Measurements from ENCODE around the gene SERPINA1.

SERPINA1 gene

GRCh38 chr14:94397289-94398181 lies 9.1 kb upstream of the SERPINA1 start:
- DNase-seq, result no peak

GRCh38 chr14:94396628-94397225 lies 8.3 kb upstream of the SERPINA1 start:
- DNase-seq, result no peak

- DNase-seq, result no peak
Measured at GRCh38 chr14:94395888-94396574, 7.6 kb upstream of the SERPINA1 start.

- no peak for DNase-seq
Measured at GRCh38 chr14:94395282-94395887, 7.0 kb upstream of the SERPINA1 start.

GRCh38 chr14:94394581-94395207 lies 6.3 kb upstream of the SERPINA1 start:
- DNase-seq, result peak; percentile 74 to 79

- DNase-seq, result no peak
Measured at GRCh38 chr14:94394025-94394493, 5.7 kb upstream of the SERPINA1 start.

GRCh38 chr14:94393474-94393873 lies 5.1 kb upstream of the SERPINA1 start:
- DNase-seq, result no peak

DNA sequence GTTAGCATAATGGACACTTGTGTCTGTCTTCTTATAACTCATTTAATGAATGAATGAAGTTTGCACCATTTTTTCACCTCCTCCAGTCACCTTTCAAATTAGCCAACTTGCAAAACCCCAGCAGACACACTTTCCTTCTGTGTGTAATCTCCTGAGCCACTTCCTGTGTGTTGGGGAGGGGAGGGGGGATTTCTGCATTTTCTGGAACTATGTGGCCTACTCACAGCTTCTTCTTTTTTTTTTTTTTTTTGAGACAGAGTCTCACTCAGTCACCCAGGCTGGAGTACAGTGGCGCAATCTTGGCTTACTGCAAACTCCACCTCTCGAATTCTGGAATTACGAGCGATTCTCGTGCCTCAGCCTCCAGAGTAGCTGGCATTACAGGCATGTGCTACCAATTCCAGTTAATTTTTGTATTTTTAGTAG lies 4.1 kb upstream of the SERPINA1 start:
- DNase-seq, result no peak

GRCh38 chr14:94391281-94391975 lies 3.0 kb upstream of the SERPINA1 start:
- DNase-seq, result no peak

DNA sequence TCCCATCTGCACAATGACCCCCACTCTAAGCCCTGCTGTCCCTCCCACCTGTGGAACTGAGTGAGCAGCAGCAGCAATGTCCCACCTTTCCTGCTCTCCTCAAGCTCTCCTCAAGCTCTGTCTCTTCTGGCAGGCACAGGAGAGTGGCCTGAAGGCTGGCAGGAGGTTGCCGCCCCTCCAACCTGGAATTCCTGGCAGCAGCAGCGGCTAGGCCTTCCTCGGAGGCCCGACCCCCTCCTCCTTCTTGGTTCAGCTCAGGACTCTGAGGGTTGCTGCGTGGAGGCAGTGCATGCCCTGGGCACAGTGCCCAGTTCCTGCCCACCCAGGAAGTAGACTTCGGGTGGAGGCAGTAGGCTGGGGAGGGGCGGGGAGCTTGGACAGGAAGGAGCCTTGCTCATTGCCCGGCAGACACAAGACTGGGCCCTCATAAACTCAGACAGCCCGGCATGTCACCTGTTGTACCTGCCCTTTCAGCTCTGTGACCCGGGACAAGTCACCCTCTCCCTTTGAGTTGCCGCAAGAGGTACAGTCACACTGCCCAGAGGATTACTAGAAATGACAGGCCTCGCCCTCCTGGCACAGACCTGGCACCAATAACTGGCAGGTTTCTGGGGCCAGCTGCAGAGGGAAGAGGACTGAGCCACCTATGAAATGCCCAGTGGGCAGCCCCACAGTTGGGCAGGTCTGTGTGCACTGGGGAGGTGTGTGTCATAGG lies 2.1 kb upstream of the SERPINA1 start:
- no peak for DNase-seq

DNA sequence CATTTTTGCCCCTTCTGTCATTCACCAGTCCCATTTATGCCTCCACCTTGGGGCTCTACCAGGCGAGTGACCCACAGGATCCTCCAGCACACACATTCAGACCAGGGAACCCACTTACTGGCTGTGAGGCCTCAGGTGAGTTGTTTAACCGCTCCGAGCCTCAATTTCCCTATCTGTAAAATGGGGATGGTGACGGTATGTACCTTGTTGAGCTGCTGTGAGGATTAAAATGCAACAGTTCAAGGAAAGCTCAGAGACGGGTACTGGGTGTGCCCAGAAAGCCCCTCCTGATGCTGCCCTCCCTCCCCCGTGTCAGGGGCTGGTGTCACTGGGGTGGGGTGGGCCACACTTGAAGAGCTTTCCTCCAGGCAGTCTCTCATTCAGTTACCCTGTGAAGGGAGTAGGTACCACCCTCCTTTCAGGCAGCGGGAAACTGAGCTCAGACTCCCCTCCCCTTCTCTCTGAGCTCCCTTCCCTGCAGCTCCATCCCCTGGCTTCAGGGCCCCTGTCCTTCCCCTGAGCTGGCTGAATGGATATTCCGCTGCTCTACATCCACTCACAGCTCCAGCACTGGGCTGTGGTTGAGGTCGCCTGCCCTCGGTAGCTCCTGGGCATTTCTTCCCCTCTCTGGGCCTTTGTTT lies 1.4 kb upstream of the SERPINA1 start:
- DNase-seq, result no peak

DNA sequence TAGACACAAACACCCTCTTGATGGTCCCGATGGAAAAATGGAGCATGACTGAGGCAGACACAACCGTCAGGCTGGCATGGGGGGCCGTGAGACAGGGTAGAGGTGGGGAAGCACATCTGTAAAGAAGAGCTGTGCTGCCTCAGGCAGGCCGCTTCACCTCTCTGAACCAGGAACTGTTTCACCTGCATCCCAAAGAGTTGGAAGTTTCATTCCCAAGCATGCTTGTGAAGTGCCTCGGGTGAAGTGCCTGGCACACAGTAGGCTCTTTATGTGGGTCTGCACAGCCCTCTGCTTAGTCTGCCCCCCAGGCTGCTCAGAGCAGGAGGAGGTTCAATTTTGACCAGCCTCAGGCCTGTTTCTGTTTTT lies 685 bp upstream of the SERPINA1 start:
- DNase-seq, result no peak

- DNase-seq, result no peak
Measured at GRCh38 chr14:94388027-94388383, 397 bp downstream of the SERPINA1 start.

DNA sequence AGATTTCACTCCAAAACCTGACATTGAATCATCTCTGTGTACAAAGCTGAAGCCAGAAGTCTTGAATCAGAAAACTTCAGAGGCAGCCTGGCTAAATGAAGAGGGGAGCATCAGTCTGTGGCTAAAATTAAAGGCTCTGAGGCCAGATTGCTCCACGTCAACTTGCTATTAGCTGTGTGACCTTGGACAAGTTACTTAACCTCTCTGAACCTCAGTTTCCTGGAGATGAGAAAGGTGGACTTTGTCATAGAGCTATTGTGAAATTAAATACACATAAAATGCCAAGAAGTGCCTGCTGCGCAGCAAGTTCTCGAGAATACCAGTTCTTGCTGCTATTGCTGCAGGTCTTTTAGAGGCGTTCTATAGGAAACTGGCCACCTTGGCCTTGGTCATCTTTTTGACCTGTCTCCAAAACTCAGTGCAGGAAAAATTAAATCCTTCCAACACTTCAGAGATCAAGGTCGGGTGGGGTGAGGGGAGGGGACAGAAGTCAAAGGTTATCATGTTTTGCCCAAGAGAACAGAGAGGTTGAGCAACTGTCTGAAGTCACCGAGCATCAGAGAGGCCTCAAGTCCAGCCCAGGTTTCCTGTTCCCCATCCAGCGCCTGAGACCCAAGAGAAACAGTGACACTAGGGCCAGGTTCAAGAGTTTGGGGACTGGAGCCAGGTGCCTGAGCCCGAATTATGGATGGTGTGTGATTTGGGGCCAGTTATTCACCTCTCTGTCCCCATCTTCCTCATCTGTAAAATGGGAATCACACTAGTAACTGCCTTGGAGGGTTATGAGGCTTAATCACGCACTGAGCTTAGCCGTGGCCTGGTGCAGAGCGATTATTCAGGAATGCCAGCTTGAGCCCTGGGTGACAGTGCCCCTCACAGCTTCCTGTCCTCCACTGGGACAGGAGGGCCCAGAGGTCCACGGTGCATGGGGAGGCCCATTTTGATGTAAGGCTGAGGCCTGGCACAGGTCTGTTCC lies 1.1 kb downstream of the SERPINA1 start:
- DNase-seq, result no peak

GRCh38 chr14:94386085-94387031 lies 2.0 kb downstream of the SERPINA1 start:
- DNase-seq, result peak; percentile 7 to 72

DNA sequence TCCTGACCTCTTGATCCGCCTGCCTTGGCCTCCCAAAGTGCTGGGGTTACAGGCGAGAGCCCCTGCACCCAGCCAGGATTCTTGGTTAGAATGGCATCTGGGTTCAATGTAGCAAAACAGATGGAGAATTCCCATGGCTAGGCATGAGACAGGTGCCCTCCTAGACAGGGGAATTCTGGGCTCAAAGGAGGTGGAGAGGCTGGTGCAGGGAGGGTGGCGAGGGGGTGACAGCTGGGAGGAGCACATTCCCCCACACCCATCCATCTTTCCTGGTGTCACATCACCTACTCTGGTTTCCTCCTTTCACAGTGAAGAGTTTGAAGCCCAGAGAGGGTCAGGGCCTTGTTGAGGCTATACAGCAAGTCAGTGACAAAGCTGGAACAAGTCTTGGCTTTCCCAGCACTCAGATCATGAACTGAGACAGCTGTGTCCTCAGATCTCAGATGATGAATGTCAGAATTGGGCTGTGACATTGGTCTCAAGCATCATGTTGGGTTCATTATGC lies 2.8 kb downstream of the SERPINA1 start:
- DNase-seq, result no peak

DNA sequence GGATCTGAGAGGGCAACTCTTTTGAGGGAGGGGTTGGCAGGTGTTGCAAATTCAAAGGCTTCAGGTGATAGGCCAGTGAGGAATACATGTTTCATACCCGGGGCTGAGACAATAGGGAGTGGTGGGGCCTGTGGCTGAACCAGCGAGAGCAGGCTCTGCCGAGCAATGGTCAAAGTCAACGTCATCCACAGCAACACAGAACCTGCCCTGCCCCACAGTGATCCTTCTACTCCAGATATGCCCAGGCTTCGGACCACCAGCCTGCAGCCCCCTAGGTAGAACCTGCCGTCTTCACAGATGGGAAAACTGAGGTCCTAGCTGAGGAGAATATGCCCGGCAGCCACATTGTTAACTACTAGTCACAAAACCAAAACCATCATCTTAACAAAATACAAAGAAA lies 4.1 kb downstream of the SERPINA1 start:
- DNase-seq, result no peak

DNA sequence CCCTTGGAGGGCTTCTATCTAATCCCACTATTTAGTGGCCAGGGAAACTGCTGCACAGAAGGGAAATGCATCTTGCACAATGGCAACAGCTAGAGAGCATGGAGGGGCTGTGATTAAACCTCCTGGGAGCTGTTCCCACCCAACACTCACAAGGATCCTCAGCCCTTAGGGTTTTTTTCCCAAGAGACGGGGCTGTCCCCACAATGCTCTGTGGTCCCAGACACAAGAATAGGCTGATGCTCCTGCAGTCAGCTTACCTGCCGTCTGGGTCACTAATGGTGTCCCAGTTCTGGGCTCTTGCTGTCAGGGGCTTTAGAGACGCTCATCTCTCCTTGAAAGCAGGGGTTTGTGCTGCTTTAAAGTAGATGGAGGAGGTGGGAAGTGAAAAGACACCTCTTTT lies 4.6 kb downstream of the SERPINA1 start:
- no peak for DNase-seq

All from NCI-H526 (cell line).